NCI-H2107 (cell line): Measurements from ENCODE around the gene APOBEC3C.
"Not testable (repeated sequence)": the region's sequence is repeated elsewhere in the genome, so short reads cannot be mapped to it uniquely, and the experiment has no call there.

Source experiments
- DNase-seq: peaks from one replicate; lab custom pipeline; 2025; lab: John Stamatoyannopoulos, UW

The APOBEC3C gene

GRCh38 chr22:39066442-39067276 lies 52.6 kb downstream of the APOBEC3C start:
- not testable (repeated sequence) for DNase-seq

GRCh38 chr22:39068033-39068785 lies 54.2 kb downstream of the APOBEC3C start:
- DNase-seq: no peak
